Non-pigmented ciliary epithelial cell (primary cell): Measurements from ENCODE around the gene HOXA9.

Source experiments
- DNase-seq: peaks from one replicate; pipeline ENCODE4 v3.0.0-alpha.2; 2010; ENCODE audit warnings: low read depth

HOXA9 gene

GRCh38 chr7:27112955-27113949, 52.1 kb downstream of the HOXA9 start:
- DNase-seq: no peak
